NCI-H2227 treated with DMSO at 0.1 percent for 48 hours (cell line): Measurements from ENCODE around the gene SNRPA.
"Not testable (repeated sequence)": the region's sequence is repeated elsewhere in the genome, so short reads cannot be mapped to it uniquely, and the experiment has no call there.

Experiments
- DNase-seq: peaks from one replicate; lab custom pipeline; 2025; lab: John Stamatoyannopoulos, UW

Gene SNRPA

GRCh38 chr19:40747536-40747935, 3.5 kb upstream of the SNRPA start:
- DNase-seq, result no peak

- peak; percentile 100 for DNase-seq
Measured at GRCh38 chr19:40750058-40750873, 737 bp upstream of the SNRPA start, which contains the start of gene ACTMAP. Gene ACTMAP, minus strand, starts transcription at chr19:40750477. Its CDS starts 674 bp downstream, at chr19:40749803.

- DNase-seq, result no peak
Measured at GRCh38 chr19:40752257-40752781, 1.3 kb downstream of the SNRPA start.

DNA sequence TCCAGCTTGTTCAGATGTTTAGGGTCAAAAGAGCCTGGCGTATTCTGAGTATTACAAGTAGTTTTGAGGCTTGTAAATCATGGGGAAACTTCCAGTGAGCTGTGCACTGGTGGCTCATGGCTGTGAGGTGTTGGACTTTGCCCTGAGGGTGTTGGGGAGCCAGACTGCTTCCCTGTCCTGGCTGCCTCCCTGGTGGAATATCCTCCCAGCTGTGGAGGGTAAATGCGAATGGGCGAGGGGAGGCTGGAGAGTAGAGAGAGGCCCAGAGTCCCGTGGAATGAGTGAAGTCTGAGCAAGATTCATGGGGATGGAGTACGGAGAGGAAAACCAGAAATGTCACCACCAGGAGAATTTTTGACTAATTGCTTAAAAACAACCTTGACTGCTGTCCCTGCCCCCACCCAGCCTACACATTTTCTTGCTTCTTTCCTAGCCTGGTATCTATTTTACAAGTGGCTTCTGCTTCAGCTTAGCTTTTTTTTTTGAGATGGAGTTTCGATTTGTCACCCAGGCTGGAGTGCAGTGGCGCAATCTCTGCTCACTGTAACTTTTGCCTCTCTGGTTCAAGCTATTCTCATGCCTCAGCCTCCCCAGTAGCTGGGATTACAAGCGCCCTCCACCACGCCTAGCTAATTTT, 3.7 kb downstream of the SNRPA start:
- DNase-seq, result no peak

- DNase-seq, result no peak
Measured at GRCh38 chr19:40755248-40755624, 4.2 kb downstream of the SNRPA start.

GRCh38 chr19:40755791-40756190, 4.8 kb downstream of the SNRPA start:
- DNase-seq, result no peak

GRCh38 chr19:40756502-40757110, 5.6 kb downstream of the SNRPA start:
- DNase-seq, result no peak

- DNase-seq, result no peak
Measured at GRCh38 chr19:40758491-40758890, 7.5 kb downstream of the SNRPA start.

- DNase-seq, result no peak
Measured at GRCh38 chr19:40759352-40759751, 8.3 kb downstream of the SNRPA start.

DNA sequence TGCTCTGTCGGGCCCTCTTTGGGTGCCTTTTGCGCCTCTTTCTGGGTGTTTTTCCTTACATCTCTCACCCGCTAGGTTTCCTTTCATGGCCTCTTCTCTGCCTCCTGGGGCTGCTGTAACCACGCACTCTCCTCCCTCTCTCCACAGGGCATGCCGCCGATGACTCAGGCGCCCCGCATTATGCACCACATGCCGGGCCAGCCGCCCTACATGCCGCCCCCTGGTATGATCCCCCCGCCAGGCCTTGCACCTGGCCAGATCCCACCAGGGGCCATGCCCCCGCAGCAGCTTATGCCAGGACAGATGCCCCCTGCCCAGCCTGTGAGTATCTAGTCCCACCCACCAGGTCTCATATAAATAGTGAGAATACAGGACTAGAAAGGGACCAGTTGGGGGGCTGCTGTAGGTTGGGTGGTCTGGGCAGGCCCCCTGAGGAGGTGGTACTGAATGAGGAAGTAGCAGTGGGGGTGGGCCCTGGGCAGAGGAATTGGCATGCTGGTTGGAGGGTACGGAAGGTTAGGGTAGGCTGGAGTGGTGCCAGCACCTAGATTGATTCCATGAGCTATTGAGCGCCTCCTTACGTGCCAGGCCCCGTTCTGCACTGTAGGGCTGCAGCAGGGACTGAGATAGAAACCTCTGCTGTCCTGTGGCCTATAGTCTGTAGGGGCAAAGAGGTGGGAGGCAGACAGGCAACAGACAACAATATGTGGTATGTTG, 11.9 kb downstream of the SNRPA start:
- DNase-seq, result no peak

GRCh38 chr19:40763526-40763925, 12.5 kb downstream of the SNRPA start:
- no peak for DNase-seq

DNA sequence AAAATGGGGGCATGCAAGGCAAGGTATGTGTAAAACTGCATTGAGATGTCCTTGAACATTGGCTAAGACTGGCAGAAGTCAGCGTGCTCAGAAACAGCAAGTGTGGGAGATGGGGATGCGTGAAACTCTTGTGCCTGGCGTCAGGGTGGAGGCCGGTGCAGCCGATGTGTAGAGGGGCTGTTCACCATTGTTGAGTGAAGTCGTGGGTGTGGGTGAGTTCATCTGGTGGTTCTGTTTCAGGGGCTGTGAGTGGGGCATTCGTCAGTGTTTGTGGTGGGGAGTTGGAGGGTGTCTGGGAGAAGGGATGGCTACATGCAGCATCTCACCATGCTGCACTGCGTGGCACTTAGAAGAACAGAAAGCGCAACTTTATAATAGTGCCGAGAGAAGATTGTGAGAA, 13.0 kb downstream of the SNRPA start:
- DNase-seq, result no peak

DNA sequence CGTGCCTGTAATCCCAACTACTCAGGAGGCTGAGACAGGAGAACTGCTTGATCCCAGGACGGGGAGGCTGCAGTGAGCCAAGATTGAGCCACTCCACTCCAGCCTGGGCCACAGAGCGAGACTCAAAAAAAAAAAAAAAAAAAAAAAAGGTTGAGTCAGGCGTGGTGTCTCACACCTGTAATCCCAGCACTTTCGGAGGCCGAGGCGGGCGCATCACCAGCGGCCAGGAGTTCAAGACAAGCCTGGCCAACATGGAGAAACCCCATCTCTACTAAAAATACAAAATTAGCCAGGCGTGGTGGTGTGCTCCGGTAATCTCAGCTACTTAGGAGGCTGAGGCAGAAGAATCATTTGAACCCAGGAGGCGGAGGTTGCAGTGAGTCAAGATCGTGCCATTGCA, 15.4 kb downstream of the SNRPA start:
- DNase-seq, result not testable (repeated sequence)

- no peak for DNase-seq
Measured at GRCh38 chr19:40768869-40769268, 17.9 kb downstream of the SNRPA start.

- not testable (repeated sequence) for DNase-seq
Measured at GRCh38 chr19:40771101-40771862, 20.3 kb downstream of the SNRPA start.

DNA sequence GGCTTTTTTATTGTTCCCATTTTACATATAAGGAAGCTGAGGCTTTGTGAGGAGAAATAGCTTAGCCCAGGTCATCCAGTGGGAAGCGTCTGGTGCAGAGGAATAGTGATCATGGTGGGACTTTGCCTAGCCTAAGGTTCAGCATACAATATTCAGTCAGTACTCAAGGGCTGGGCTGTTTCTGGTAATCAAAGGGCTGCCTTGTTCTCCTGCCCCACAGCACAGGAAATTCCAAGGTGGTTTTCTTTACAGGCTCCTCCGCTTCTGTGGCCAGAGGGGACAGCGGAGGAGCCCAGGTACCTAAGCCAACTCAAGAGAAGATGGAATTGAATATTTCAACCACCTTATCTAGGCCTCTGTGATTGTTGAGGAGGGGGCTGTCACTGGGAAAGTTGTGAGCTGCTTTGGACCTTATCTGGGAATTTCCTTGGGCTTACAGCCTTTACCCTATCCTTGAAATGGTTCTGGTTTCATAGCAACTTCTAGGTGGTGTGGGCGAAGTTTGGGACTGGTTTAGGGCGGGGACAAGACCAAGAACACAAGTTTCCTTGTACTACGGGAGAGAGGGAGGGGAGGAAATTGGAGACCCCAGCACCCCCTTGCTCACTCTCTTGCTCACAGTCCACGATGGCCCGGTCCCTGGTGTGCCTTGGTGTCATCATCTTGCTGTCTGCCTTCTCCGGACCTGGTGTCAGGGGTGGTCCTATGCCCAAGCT, 24.1 kb downstream of the SNRPA start, which contains the start of gene MIA:
Gene MIA (plus strand): TSS at position 606 of the 716 bp plus-strand sequence. CDS start 22 bp downstream, at position 628.
- no peak for DNase-seq

- DNase-seq, result no peak
Measured at GRCh38 chr19:40775632-40776022, 24.6 kb downstream of the SNRPA start.

- no peak for DNase-seq
Measured at GRCh38 chr19:40776364-40776763, 25.4 kb downstream of the SNRPA start.

DNA sequence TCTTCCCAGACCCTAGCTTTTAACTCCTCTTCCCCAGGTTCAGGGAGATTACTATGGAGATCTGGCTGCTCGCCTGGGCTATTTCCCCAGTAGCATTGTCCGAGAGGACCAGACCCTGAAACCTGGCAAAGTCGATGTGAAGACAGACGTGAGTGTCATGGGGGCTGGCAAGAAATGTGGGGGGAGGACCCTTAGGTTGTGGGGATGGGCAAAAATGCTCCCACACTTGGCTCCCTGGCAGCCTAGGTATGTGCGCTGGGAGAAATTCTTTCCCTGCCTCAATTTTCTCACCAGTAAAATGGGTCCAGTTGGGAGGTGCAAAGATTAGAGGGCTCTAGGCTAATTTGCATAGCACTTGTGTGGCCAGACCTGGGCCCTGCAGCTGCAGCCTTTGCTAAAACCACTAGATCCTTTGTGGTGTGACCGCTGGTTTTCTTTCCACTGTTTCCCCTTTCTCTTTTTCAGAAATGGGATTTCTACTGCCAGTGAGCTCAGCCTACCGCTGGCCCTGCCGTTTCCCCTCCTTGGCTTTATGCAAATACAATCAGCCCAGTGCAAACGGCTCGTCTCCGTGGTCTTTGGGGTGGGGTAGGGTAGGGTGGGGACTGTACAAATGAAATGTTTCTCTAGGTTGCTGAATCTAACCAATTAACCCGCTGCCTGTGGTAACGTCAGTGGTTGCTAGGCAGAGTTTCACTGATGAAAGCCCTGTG, 26.1 kb downstream of the SNRPA start:
- peak; percentile 100 for DNase-seq

GRCh38 chr19:40777645-40777936, 26.6 kb downstream of the SNRPA start:
- no peak for DNase-seq
